GM18870 (cell line): ENCODE measurements around the gene AMZ1.

ENCODE experiments used
- ATAC-seq: cut with Tn5 transposase; IDR thresholded peaks from one replicate; pipeline ENCODE4 v1.9.1; 2021; ENCODE audit warnings: moderate library complexity; ENCODE audit not compliant: unreplicated experiment

The AMZ1 gene

GRCh38 chr7:2764621-2765020 is 76.6 kb downstream of the AMZ1 start:
- ATAC-seq, result no peak
